GM10266 (cell line): Measurements from ENCODE around the gene ZCRB1.

Experiments used
- DNase-seq: peaks from one replicate; pipeline ENCODE4 v3.0.0; 2012; ENCODE audit errors: extremely low spot score
- CTCF ChIP-seq: IDR thresholded peaks from 2 replicates; pipeline ENCODE4 v1.5.1; 2012; ENCODE audit warnings: mild to moderate bottlenecking, low read depth; ENCODE audit not compliant: control insufficient read depth, insufficient read depth; ENCODE audit errors: missing control alignments

The ZCRB1 gene

GRCh38 chr12:42326541-42327226 lies 790 bp upstream of the ZCRB1 start:
- DNase-seq: no peak
- TF ChIP-seq CTCF: no peak

- DNase-seq: no peak
These were observed 605 bp downstream of the ZCRB1 start for GRCh38 chr12:42325326-42325652.

GRCh38 chr12:42323856-42324255 lies 2.0 kb downstream of the ZCRB1 start:
- no peak for DNase-seq
- no peak for TF ChIP-seq CTCF

More at GRCh38 chr12:42325326-42325652, 605 bp downstream of the ZCRB1 start:
- TF ChIP-seq CTCF: no peak

- TF ChIP-seq CTCF: no peak
- no peak for DNase-seq
These were observed 3.3 kb downstream of the ZCRB1 start for GRCh38 chr12:42322567-42322966.

GRCh38 chr12:42320796-42321195 lies 5.1 kb downstream of the ZCRB1 start:
- DNase-seq: no peak
- TF ChIP-seq CTCF: no peak

GRCh38 chr12:42315108-42315507 lies 10.8 kb downstream of the ZCRB1 start:
- no peak for TF ChIP-seq CTCF

GRCh38 chr12:42309996-42310395 lies 15.9 kb downstream of the ZCRB1 start:
- no peak for TF ChIP-seq CTCF
- DNase-seq: no peak

More at GRCh38 chr12:42315108-42315507, 10.8 kb downstream of the ZCRB1 start:
- no peak for DNase-seq
